ENCODE results near the gene ZNF610. TPM values are rescaled to one million over a fixed set of nuclear protein-coding genes. Genes with fewer than 3 reads are reported as not detected.
A peak's percentile ranks its signal among the peaks of the same experiment; 100 is the strongest.

The ZNF610 gene
- total RNA-seq, 1 experiment from 2014 or later, result 6.4 TPM

DNA sequence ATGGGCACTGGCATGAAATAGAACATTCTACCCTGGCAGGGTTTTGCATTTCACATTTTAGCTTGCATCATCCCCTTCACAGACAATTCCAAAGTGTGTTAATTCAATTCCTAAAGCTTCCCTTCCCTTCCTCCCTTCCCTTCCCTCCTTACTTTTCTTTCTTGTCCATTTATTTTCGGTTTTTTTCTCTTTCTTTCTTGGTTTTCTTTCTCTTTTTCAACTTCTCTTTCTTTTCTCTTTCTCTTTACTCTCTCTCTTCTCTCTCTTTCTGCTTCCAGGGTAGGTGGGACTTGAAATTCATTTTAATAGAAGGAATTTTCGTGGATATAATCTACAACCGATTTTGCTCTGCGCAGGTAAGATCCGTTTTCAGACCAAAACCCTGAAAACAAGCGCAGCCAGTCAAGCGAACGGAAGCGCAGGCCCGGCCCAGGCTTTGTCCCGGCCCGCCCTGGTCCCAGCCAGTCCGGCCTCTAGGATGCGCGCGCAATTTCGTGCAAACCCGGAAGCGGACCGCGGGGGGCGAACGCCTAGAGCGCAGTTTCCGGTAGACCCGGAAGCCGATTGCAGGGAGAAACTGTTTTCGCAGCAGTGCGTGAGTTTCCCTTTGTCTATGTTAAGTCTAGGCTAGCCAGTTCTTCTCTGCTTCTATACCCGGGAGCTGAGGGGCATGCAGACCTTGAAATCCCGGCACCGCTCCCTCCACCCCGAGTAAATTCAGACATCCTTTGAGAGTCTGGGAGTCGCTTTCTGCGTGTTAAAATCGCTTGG, 61.5 kb downstream of the ZNF610 start, which contains the start of gene ZNF528:
Gene ZNF528, plus strand, starts transcription at position 540 of the 771 bp plus-strand sequence. CDS start 4,165 bp downstream, outside the sequence.
- Mint-ChIP-seq H3K27me3 (ENCODE audit: low read depth) (peaks cover 5% of the 10 kb centered on the region), H3K9me3 (peaks cover 82 to 94% of the 10 kb centered on the region in 2 experiments)
- no peak within 1 kb of the TSS for H3K27ac ChIP-seq (ENCODE audit: insufficient read length, low read depth, low read length)

More for the DNA sequence above, 61.5 kb downstream of the ZNF610 start, which contains the start of gene ZNF528:
- Mint-ChIP-seq H3K4me1 (peaks cover 0 to 10% of the 10 kb centered on the region in 2 experiments; a peak in 2 of 4 replicates), H3K36me3 (ENCODE audit: insufficient read depth in 1 of 3, low read depth in 3 of 3) (peaks cover 0 to 7% (median 0%) of the 10 kb centered on the region in 3 experiments; a peak in 4 of 7 replicates), H3K27ac (no peak within 1 kb of the TSS), H3K4me3 (peak within 1 kb of the TSS in 1 of 2 experiments; percentile 36; a peak in 2 of 5 replicates)
- peak within 1 kb of the TSS; percentile 50 for H2BK5ac ChIP-seq (ENCODE audit: insufficient read length, low read length)
- no peak within 1 kb of the TSS; the same call in 1 of the 2 replicates for H3K4ac ChIP-seq (ENCODE audit: low read depth, low read length)
- peak within 1 kb of the TSS; percentile 84; the same call in 1 of the 2 replicates for H3K14ac ChIP-seq (ENCODE audit: insufficient read depth, low read length)
- H3K4me1 ChIP-seq (ENCODE audit: insufficient read depth, low read length), result no peaks in the 10 kb centered on the region
- H4K91ac ChIP-seq (ENCODE audit: insufficient read length, low read depth, low read length), result no peak within 1 kb of the TSS
- H3K9me3 ChIP-seq (ENCODE audit: control insufficient read depth, low read depth, low read length), result no peaks in the 10 kb centered on the region
- H3K23ac ChIP-seq (ENCODE audit: insufficient read length, low read depth, low read length), result no peak within 1 kb of the TSS
- H3K79me1 ChIP-seq (ENCODE audit: insufficient read depth, low read depth, low read length, poor library complexity, severe bottlenecking), result no peaks in the 10 kb centered on the region
- H3K18ac ChIP-seq (ENCODE audit: insufficient read length, low read depth, low read length), result peak within 1 kb of the TSS; percentile 72
- peak within 1 kb of the TSS; percentile 2 for H3T11ph ChIP-seq (ENCODE audit: low read length)
- no peaks in the 10 kb centered on the region for H4K20me1 ChIP-seq (ENCODE audit: control insufficient read depth, insufficient read depth, insufficient read length)
- peak; percentile 85 for DNase-seq
- no peak within 1 kb of the TSS for H2BK20ac ChIP-seq (ENCODE audit: low read depth, low read length, poor library complexity, severe bottlenecking)
- no peak within 1 kb of the TSS for H3K56ac ChIP-seq (ENCODE audit: insufficient read length, low read depth, low read length)
- WGBS (ENCODE audit: extremely low coverage, insufficient read length, low lambda C conversion rate), result no CpG with 5 or more reads among the region's 36 CpGs
- H3K27me3 ChIP-seq (ENCODE audit: insufficient read depth, low read length), result no peaks in the 10 kb centered on the region; the same call in 1 of the 2 replicates
- H3K9ac ChIP-seq (ENCODE audit: extremely low read depth, insufficient read length, low read length), result peak within 1 kb of the TSS; percentile 74
- no peak within 1 kb of the TSS for H2BK120ac ChIP-seq (ENCODE audit: low read depth, low read length, poor library complexity, severe bottlenecking)
- H2AK5ac ChIP-seq (ENCODE audit: insufficient read length, low read length), result no peak within 1 kb of the TSS
- no peak within 1 kb of the TSS for H4K8ac ChIP-seq (replicated peaks; ENCODE audit: insufficient read length, low read depth, low read length)
- no peak within 1 kb of the TSS for H4K5ac ChIP-seq (ENCODE audit: insufficient read length, low read depth, low read length)
- no peaks in the 10 kb centered on the region for H3K79me2 ChIP-seq (ENCODE audit: insufficient read depth, low read length)
- H2BK15ac ChIP-seq (ENCODE audit: low read depth, low read length), result no peak within 1 kb of the TSS
- peak within 1 kb of the TSS; percentile 49 for H3K4me2 ChIP-seq (ENCODE audit: insufficient read depth, insufficient read length, low read length)
- TF ChIP-seq CTCF (conservative IDR thresholded peaks at IDR 0.05), result no peak
- peaks cover 10% of the 10 kb centered on the region for H3K23me2 ChIP-seq (ENCODE audit: insufficient read length, low read depth, low read length, poor library complexity, severe bottlenecking)
- H2BK12ac ChIP-seq (ENCODE audit: insufficient read length, low read depth, low read length), result no peak within 1 kb of the TSS
- peak within 1 kb of the TSS; percentile 18 for H2AFZ ChIP-seq (ENCODE audit: low read length)
